IMR-90 (cell line): ENCODE results near the gene ATP2A3. TPM values are rescaled to one million over a fixed set of nuclear protein-coding genes. Genes with fewer than 3 reads are reported as not detected.

Source experiments
- ATAC-seq: fragments of 200-7000 bp; cut with Tn5 transposase; 2 replicates; pipeline ENCODE4 v1.9.1; 2020; ENCODE audit warnings: low read depth, mild to moderate bottlenecking, moderate library complexity
- BruUV-seq: library from RNA; stranded (reverse); fragments of 400-500 nt; replicated peaks from 2 replicates; lab custom pipeline; 2021; lab: Mats Ljungman, UMichigan
- CTCF ChIA-PET: fragments of 300-600 bp; formaldehyde crosslinking; extraction: SDS; loops from one replicate; lab custom pipeline; 2021; ENCODE audit warnings: antibody characterized with exemption; lab: Yijun Ruan, JAX
- POLR2A ChIA-PET: fragments of 300-600 bp; sonication (Branson Sonifier 250); formaldehyde crosslinking; loops from one replicate; lab custom pipeline; 2022; ENCODE audit warnings: antibody characterized with exemption; ENCODE audit not compliant: unreplicated experiment; lab: Charles Lee
- DNase-seq: peaks from one replicate; pipeline ENCODE4 v3.0.0; 2013
- H2AFZ ChIP-seq: replicated peaks from 2 replicates; pipeline ENCODE3; 2013; ENCODE audit warnings: low read length, mild to moderate bottlenecking; ENCODE audit not compliant: poor library complexity
- H2AK5ac ChIP-seq: 2 replicates; pipeline ENCODE4 v1.6.1; 2013; ENCODE audit warnings: low read depth, low read length, inconsistent platforms
- H2AK9ac ChIP-seq: replicated peaks from 2 replicates; pipeline ENCODE3; 2013; ENCODE audit warnings: mild to moderate bottlenecking, low read depth, low read length, moderate library complexity; ENCODE audit not compliant: poor library complexity
- H2BK120ac ChIP-seq: 2 replicates; pipeline ENCODE4 v1.6.1; 2013; ENCODE audit warnings: low read depth, low read length, inconsistent platforms
- H2BK15ac ChIP-seq: 3 replicates; pipeline ENCODE4 v1.6.1; 2013; ENCODE audit warnings: low read depth, low read length, inconsistent platforms
- H2BK20ac ChIP-seq: 2 replicates; pipeline ENCODE4 v1.6.1; 2013; ENCODE audit warnings: low read depth, mild to moderate bottlenecking, inconsistent platforms, low read length, moderate library complexity
- H2BK5ac ChIP-seq: 2 replicates; pipeline ENCODE4 v1.6.1; 2013; ENCODE audit warnings: mild to moderate bottlenecking, low read depth, low read length, inconsistent platforms; ENCODE audit not compliant: poor library complexity, severe bottlenecking
- H3K14ac ChIP-seq: replicated peaks from 2 replicates; pipeline ENCODE4 v1.6.1; 2013; ENCODE audit warnings: low read depth, low read length, inconsistent platforms
- H3K18ac ChIP-seq: 2 replicates; pipeline ENCODE4 v1.6.1; 2013; ENCODE audit warnings: low read depth, low read length, control low read depth
- H3K23ac ChIP-seq: 2 replicates; pipeline ENCODE4 v1.6.1; 2013; ENCODE audit warnings: low read depth, low read length, inconsistent platforms
- H3K27ac ChIP-seq: 2 replicates; pipeline ENCODE4 v1.5.1; 2013; ENCODE audit warnings: mild to moderate bottlenecking, control low read depth, low read length; ENCODE audit not compliant: insufficient read depth
- H3K27me3 ChIP-seq: 2 replicates; pipeline ENCODE4 v1.6.1; 2013; ENCODE audit warnings: low read length; ENCODE audit not compliant: control insufficient read depth, insufficient read depth
- H3K36me3 ChIP-seq: 2 replicates; pipeline ENCODE4 v1.6.1; 2013; ENCODE audit warnings: low read length, mixed read lengths; ENCODE audit not compliant: control insufficient read depth, insufficient read depth
- H3K4ac ChIP-seq: 2 replicates; pipeline ENCODE4 v1.6.1; 2013; ENCODE audit warnings: low read depth, low read length, inconsistent platforms
- H3K4me1 ChIP-seq: 2 replicates; pipeline ENCODE4 v1.6.1; 2013; ENCODE audit warnings: low read length, mixed read lengths; ENCODE audit not compliant: control insufficient read depth, insufficient read depth
- H3K4me2 ChIP-seq: 2 replicates; pipeline ENCODE4 v1.6.1; 2013; ENCODE audit warnings: low read depth, mild to moderate bottlenecking, control low read depth, low read length, moderate library complexity
- H3K4me3 ChIP-seq: 2 replicates; pipeline ENCODE4 v1.5.1; 2013; ENCODE audit warnings: low read depth, mild to moderate bottlenecking, control low read depth, low read length, moderate library complexity; ENCODE audit not compliant: insufficient read depth
- H3K56ac ChIP-seq: 2 replicates; pipeline ENCODE4 v1.6.1; 2013; ENCODE audit warnings: low read length, inconsistent platforms; ENCODE audit not compliant: insufficient read depth; ENCODE audit errors: extremely low read depth
- H3K79me1 ChIP-seq, 2 experiments: 2 replicates each; pipeline ENCODE4 v1.6.1; 2013; ENCODE audit warnings: low read length in 2 of 2, inconsistent platforms in 1 of 2, low read depth in 1 of 2
- H3K9ac ChIP-seq: 2 replicates; pipeline ENCODE4 v1.6.1; 2013; ENCODE audit warnings: low read depth, low read length, control low read depth
- H3K9me1 ChIP-seq: 2 replicates; pipeline ENCODE4 v1.6.1; 2013; ENCODE audit warnings: low read length, inconsistent platforms; ENCODE audit not compliant: insufficient read depth
- H3K9me3 ChIP-seq: 2 replicates; pipeline ENCODE4 v1.6.1; 2013; ENCODE audit warnings: low read length; ENCODE audit not compliant: control insufficient read depth, insufficient read depth
- H4K20me1 ChIP-seq: 2 replicates; pipeline ENCODE4 v1.6.1; 2013; ENCODE audit warnings: low read length, inconsistent platforms; ENCODE audit not compliant: insufficient read depth
- H4K5ac ChIP-seq: 2 replicates; pipeline ENCODE4 v1.6.1; 2013; ENCODE audit warnings: mild to moderate bottlenecking, low read depth, low read length, control low read depth
- H4K8ac ChIP-seq, 2 experiments: 2 replicates each; pipeline ENCODE4 v1.6.1; 2013; ENCODE audit warnings: low read depth in 2 of 2, low read length in 2 of 2, control low read depth in 1 of 2, inconsistent platforms in 1 of 2
- H4K91ac ChIP-seq: 2 replicates; pipeline ENCODE4 v1.6.1; 2013; ENCODE audit warnings: low read depth, low read length, inconsistent platforms; ENCODE audit not compliant: insufficient read depth
- CEBPB ChIP-seq: IDR thresholded peaks from 2 replicates; pipeline ENCODE4 v1.6.1; 2012; ENCODE audit warnings: low read depth, low read length, improper control_type of control experiment
- CTCF ChIP-seq: conservative IDR thresholded peaks from 2 replicates; pipeline ENCODE4 v1.5.1; 2012; ENCODE audit warnings: mild to moderate bottlenecking, low read depth, low read length, improper control_type of control experiment
- MAFK ChIP-seq: IDR thresholded peaks from 2 replicates; pipeline ENCODE4 v1.6.1; 2012; ENCODE audit warnings: low read depth, low read length, improper control_type of control experiment
- MAZ ChIP-seq: IDR thresholded peaks from 2 replicates; pipeline ENCODE4 v1.6.1; 2012; ENCODE audit warnings: low read depth, mild to moderate bottlenecking, low read length, improper control_type of control experiment, moderate library complexity, borderline replicate concordance
- MXI1 ChIP-seq: IDR thresholded peaks from 2 replicates; pipeline ENCODE4 v1.6.1; 2012; ENCODE audit warnings: low read depth, mild to moderate bottlenecking, low read length, moderate library complexity, borderline replicate concordance
- NFE2L2 ChIP-seq: fragments of 150-350 bp; IDR thresholded peaks from 2 replicates; pipeline ENCODE4 v1.6.1; 2016; ENCODE audit warnings: low read depth, mild to moderate bottlenecking, low read length
- POLR2A ChIP-seq: IDR thresholded peaks from 2 replicates; pipeline ENCODE4 v1.6.1; 2012; ENCODE audit warnings: mild to moderate bottlenecking, low read depth, low read length
- RAD21 ChIP-seq: IDR thresholded peaks from 2 replicates; pipeline ENCODE4 v1.6.1; 2012; ENCODE audit warnings: low read length, improper control_type of control experiment
- RFX5 ChIP-seq: IDR thresholded peaks from 2 replicates; pipeline ENCODE4 v1.8.0; 2012; ENCODE audit warnings: low read depth, mild to moderate bottlenecking, low read length, moderate library complexity
- USF2 ChIP-seq: fragments of 150-350 bp; IDR thresholded peaks from 2 replicates; pipeline ENCODE4 v1.6.1; 2017; ENCODE audit warnings: mild to moderate bottlenecking, antibody characterized with exemption, low read length, low read depth
- WGBS, 2 experiments: methylation state at CpG; one replicate each; pipeline versions ENCODE4 v1.1.5 to v1.1.7; 2013; ENCODE audit warnings: missing lambda C conversion rate in 2 of 2; ENCODE audit not compliant: insufficient read length in 1 of 2; ENCODE audit errors: extremely low coverage in 2 of 2; 5-methylcytosine and 5-hydroxymethylcytosine counted together
- dilution Hi-C: fragments of 300-500 bp; cut with HindIII; formaldehyde crosslinking; loops from one replicate; pipeline ENCODE4 v1.14.3; 2018; ENCODE audit warnings: low sequenced_read_pairs; ENCODE audit not compliant: unreplicated experiment
- in situ Hi-C: fragments of 300-500 bp; cut with MboI; formaldehyde crosslinking; loops from 3 replicates; pipeline ENCODE4 v1.14.3; 2019; ENCODE audit warnings: low sequenced_read_pairs, inconsistent platforms, mixed read lengths
- intact Hi-C: fragments of 100-400 bp; cut with micrococcal nuclease; formaldehyde crosslinking; loops from 2 replicates; pipeline ENCODE4 v1.10.0; 2022
- polyA plus RNA-seq, 3 experiments: library from polyadenylated mRNA; depleted of rRNA; stranded (reverse); fragments of >200 nt; gene quantifications; 2 replicates each; pipeline ENCODE4 v1.2.3, GENCODE V29; 2012; ENCODE audit warnings: low replicate concordance in 1 of 3
- total RNA-seq: library from RNA; depleted of rRNA; stranded (reverse); fragments of >200 nt; gene quantifications from 2 replicates; pipeline ENCODE4 v1.2.3, GENCODE V29; 2012

ATP2A3 gene
- total and polyA plus RNA-seq, 2 of the 4 experiments (the other 2 are of a cell fraction): 0.18 to 0.63 TPM

- H3K4me1 ChIP-seq: peaks cover 32% of the 10 kb centered on the region
- no peak overlapping the region for H3K56ac ChIP-seq
- no peak overlapping the region for H3K14ac ChIP-seq
- DNase-seq (no peak), ATAC-seq (no peak)
- peaks cover 10% of the 10 kb centered on the region for H3K9me1 ChIP-seq
- in situ Hi-C loops: no loop called here
- BruUV-seq: no TSS peak
- dilution Hi-C loops: no loop called here
- TF ChIP-seq CEBPB (no peak), MAFK (no peak), MXI1 (no peak), CTCF (no peak), MAZ (no peak), POLR2A (no peak), RAD21 (no peak), NFE2L2 (no peak), USF2 (no peak), RFX5 (no peak)
- H4K20me1 ChIP-seq: no peaks in the 10 kb centered on the region
- H2BK15ac ChIP-seq: no peak overlapping the region
- no peak overlapping the region for H2BK120ac ChIP-seq
- no peak overlapping the region for H4K91ac ChIP-seq
- 50% methylated on average over 2 of the region's 14 CpGs; no CpG with 5 or more reads in 1 of the 2 experiments for WGBS, 2 experiments
- H3K27ac ChIP-seq: no peak overlapping the region
- no peak overlapping the region for H2BK5ac ChIP-seq
- POLR2A ChIA-PET: no interaction called here
- no peak overlapping the region for H3K4me2 ChIP-seq
- H3K27me3 ChIP-seq: no peaks in the 10 kb centered on the region
- H3K23ac ChIP-seq: no peak overlapping the region
- H2AK9ac ChIP-seq: peak overlapping the region; percentile 37
- CTCF ChIA-PET: interaction anchor here (1.1 to 2.4 kb wide), 3 partner anchors 29 to 148 kb away, joined by 3 to 6 read pairs (median 5); no protein-coding TSS in a partner anchor
- H3K4me3 ChIP-seq: no peak overlapping the region
- H2AFZ ChIP-seq: peak overlapping the region; percentile 2
- intact Hi-C loops: no loop called here
- no peak overlapping the region for H4K8ac ChIP-seq
- no peak overlapping the region; the same call in 1 of the 2 replicates for H3K18ac ChIP-seq
- 0 out of 2 replicates have a peak overlapping the region, but pooled peaks have one; percentile 52 for H3K4ac ChIP-seq
- H3K36me3 ChIP-seq: peaks cover 7% of the 10 kb centered on the region; the same call in 1 of the 2 replicates
- H3K9ac ChIP-seq: no peak overlapping the region
- no peak overlapping the region for H2AK5ac ChIP-seq
- peaks cover 11 to 38% of the 10 kb centered on the region in 2 experiments; a peak in 3 of 4 replicates for H3K79me1 ChIP-seq
- H4K5ac ChIP-seq: no peak overlapping the region
- H2BK20ac ChIP-seq: no peak overlapping the region
- H3K9me3 ChIP-seq: no peaks in the 10 kb centered on the region
Measured at GRCh38 chr17:3885271-3885670, 79.0 kb downstream of the ATP2A3 start.
